Measurements from ENCODE around the gene TMC7.

TMC7 gene

GRCh38 chr16:19031738-19032137 is 48.0 kb downstream of the TMC7 start:
- no peak for DNase-seq (ENCODE audit: low spot score)

GRCh38 chr16:19033761-19034160 is 50.0 kb downstream of the TMC7 start:
- no peak for DNase-seq (ENCODE audit: low spot score)

GRCh38 chr16:19040400-19040799 is 56.7 kb downstream of the TMC7 start:
- no peak for DNase-seq (ENCODE audit: low spot score)

- DNase-seq (ENCODE audit: low spot score): no peak
Observed at GRCh38 chr16:19044769-19045168, 61.0 kb downstream of the TMC7 start.

- no peak for DNase-seq (ENCODE audit: low spot score)
Observed at GRCh38 chr16:19046062-19046461, 62.3 kb downstream of the TMC7 start.

- DNase-seq (ENCODE audit: low spot score): no peak
Observed at GRCh38 chr16:19062706-19063105, 79.0 kb downstream of the TMC7 start.

GRCh38 chr16:19066988-19067348 is 83.2 kb downstream of the TMC7 start:
- no peak for DNase-seq (ENCODE audit: low spot score)

GRCh38 chr16:19067349-19068236 is 83.9 kb downstream of the TMC7 start, which contains the start of gene COQ7:
Gene COQ7, plus strand, starts transcription at chr16:19067614. Its CDS starts 51 bp downstream, at chr16:19067665.
- DNase-seq (ENCODE audit: low spot score): peak; percentile 84

- DNase-seq (ENCODE audit: low spot score): no peak
Observed at GRCh38 chr16:19068237-19068815, 84.6 kb downstream of the TMC7 start.

GRCh38 chr16:19071811-19072777 is 88.4 kb downstream of the TMC7 start:
- DNase-seq (ENCODE audit: low spot score): peak; percentile 27

- no peak for DNase-seq (ENCODE audit: low spot score)
Observed at GRCh38 chr16:19073344-19073743, 89.6 kb downstream of the TMC7 start.

GRCh38 chr16:19073863-19074262 is 90.1 kb downstream of the TMC7 start:
- no peak for DNase-seq (ENCODE audit: low spot score)

GRCh38 chr16:19075511-19075910 is 91.8 kb downstream of the TMC7 start:
- DNase-seq (ENCODE audit: low spot score): no peak

- no peak for DNase-seq (ENCODE audit: low spot score)
Observed at GRCh38 chr16:19077879-19078278, 94.1 kb downstream of the TMC7 start.

- no peak for DNase-seq (ENCODE audit: low spot score)
Observed at GRCh38 chr16:19083670-19084069, 99.9 kb downstream of the TMC7 start.

GRCh38 chr16:19084139-19084538 is 100.4 kb downstream of the TMC7 start:
- no peak for DNase-seq (ENCODE audit: low spot score)

- no peak for DNase-seq (ENCODE audit: low spot score)
Observed at GRCh38 chr16:19084879-19085278, 101.1 kb downstream of the TMC7 start.

GRCh38 chr16:19085679-19086200 is 102.0 kb downstream of the TMC7 start:
- DNase-seq (ENCODE audit: low spot score): no peak

- peak; percentile 60 for DNase-seq (ENCODE audit: low spot score)
Observed at GRCh38 chr16:19086322-19087199, 102.8 kb downstream of the TMC7 start.

GRCh38 chr16:19088341-19088916 is 104.7 kb downstream of the TMC7 start:
- no peak for DNase-seq (ENCODE audit: low spot score)

Data from HuH-7.5 (cell line).